ENCODE measurements around the gene PRR32.
"Not testable (repeated sequence)": the region's sequence is repeated elsewhere in the genome, so short reads cannot be mapped to it uniquely, and the experiment has no call there.

The PRR32 gene

DNA sequence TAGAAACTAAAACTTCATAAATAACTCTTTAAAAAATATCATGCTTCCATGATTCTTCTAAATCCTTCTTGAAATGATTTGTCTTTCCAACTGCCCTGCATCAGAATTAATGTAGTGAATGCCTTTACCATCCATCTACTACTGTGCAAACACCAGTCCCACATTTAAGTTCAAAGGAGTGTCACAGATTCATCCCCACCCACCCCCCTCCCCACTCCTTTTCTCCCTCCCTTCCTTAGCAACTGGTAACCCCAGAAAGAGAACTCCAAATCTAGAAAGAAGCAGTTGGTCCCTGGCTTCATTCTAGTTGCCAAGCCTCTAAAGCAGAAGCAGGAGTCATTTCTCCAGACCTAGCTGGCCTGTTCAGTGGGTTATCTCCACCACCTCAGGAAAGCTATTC lies at the start of gene PRR32:
PRR32 (plus strand) TSS at position 301 of the 400 bp plus-strand sequence. CDS start 115 bp downstream, outside the sequence.
- DNase-seq (ENCODE audit: low spot score), result no peak

DNA sequence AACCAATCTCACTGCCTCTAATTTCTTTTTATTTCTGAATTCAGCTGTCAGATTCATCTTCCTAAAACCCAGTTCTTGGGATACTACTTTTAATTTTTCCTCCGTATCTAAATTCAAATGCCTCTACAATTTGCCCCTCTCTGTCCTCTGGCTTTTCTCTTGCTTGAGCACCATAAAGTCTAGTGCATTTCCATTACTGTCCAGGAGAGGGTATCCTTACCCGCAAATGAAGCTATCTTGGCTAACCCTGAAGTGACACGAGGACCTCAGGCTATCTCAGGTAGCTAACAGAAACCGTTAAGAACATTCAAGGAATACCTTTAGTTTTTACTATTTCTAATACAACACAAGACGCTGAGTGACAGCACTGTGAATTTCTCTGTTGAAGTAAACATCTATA lies 49.4 kb upstream of the PRR32 start:
- DNase-seq (ENCODE audit: low spot score), result no peak

- DNase-seq (ENCODE audit: low spot score), result no peak
Measured at GRCh38 chrX:126785539-126785938, 34.0 kb upstream of the PRR32 start.

DNA sequence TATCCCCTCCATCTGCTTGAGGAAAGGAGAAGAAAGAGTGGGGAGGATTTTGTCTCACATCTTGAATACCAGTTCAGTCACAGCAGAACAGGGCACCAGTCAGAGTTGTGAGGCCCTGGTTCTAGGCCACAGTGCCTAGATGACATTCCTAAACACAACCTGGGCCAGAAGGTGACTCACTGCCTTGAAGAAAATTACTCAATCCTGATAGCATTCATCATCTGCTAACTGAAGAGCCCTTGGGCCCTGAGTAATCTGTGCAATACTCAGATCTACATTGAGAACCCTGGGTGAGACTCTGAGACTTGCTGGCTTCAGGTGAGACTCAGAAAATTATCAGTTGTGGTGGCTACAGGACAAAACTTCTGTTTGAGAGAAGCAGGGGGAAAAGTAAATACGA lies 20.5 kb upstream of the PRR32 start:
- DNase-seq (ENCODE audit: low spot score), result no peak

- DNase-seq (ENCODE audit: low spot score), result not testable (repeated sequence)
Measured at GRCh38 chrX:126806784-126807183, 12.7 kb upstream of the PRR32 start.

- DNase-seq (ENCODE audit: low spot score), result no peak
Measured at GRCh38 chrX:126815806-126816205, 3.7 kb upstream of the PRR32 start.

DNA sequence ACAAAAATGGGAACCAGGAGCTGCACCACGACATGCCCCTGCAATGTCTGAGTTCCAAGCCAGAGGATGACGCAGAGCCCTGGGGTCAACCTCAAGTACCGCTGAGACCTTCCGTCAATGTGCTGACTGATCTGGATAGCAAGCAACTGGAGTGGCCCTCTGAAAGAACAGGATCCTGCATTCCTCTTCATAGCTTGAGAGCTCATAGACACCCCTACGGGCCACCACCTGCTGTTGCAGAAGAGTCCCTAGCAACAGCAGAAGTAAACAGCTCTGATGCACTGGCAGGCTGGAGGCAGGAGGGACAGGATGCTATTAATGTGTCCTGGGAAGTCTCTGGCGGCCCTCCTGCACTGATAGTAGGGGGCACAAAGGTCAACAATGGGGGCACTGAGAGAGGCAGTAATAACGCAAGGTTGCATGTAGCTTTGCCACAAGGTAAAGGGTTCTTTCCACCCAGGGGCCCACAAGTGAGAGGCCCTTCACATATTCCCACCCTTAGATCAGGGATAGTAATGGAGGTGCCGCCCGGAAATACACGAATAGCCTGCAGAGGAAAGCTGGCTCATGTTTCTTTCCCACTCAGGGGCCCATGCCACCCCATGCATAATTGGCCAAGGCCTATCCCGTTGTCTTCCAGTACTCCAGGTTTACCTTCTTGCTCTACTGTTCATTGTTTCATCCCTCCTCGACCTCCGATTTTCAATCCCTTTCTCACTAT lies 1.3 kb downstream of the PRR32 start:
- no peak for DNase-seq (ENCODE audit: low spot score)

DNA sequence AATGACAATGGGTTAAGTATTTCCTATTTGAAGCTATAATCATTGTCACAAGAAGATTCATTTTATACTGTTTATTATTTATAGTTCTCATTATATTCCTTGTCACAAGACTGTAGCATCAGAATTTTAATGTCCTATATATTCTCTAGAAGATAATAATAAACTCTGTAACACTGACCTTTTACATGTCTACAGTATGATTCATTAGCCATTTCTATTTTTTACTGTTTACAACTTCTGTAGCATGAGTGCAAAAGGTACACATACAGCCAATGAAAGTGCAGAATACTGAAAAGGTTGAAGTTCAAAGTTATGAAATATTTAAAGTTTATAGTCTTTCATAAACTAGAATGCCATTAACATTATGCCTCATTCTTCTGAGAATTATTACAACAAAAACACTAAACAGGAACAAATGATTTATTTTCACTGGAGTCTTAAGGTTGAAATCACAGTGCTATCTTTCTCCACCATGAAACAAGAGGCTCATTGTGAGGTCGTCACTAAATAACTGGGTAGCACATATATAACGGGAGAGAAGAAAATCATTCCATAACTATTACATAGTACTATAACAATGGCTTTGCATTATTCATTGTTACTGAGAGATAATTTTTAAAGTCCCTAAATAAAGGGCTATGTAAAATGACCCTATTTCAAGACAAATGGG lies 4.9 kb downstream of the PRR32 start:
- no peak for DNase-seq (ENCODE audit: low spot score)

GRCh38 chrX:126825566-126826193 lies 6.2 kb downstream of the PRR32 start:
- DNase-seq (ENCODE audit: low spot score), result no peak

GRCh38 chrX:126836186-126836585 lies 16.7 kb downstream of the PRR32 start:
- no peak for DNase-seq (ENCODE audit: low spot score)

DNA sequence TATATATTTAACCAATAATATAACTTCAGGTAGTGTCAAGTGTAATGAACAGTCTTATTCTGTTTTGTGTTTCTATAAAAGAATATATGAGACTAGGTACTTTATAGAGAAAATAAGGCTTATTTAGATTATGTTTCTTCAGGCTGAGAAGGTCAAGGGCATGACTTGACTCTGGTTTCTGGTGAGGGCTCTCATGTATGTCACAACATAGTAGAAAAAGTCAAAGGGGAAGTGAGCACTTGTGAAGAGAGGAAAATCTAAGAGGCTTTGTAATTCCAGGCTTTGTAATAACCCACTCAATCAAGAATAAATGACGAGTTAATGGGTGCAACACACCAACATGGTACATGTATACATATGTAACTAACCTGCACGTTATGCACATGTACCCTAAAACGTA lies 27.6 kb downstream of the PRR32 start:
- DNase-seq (ENCODE audit: low spot score), result no peak

DNA sequence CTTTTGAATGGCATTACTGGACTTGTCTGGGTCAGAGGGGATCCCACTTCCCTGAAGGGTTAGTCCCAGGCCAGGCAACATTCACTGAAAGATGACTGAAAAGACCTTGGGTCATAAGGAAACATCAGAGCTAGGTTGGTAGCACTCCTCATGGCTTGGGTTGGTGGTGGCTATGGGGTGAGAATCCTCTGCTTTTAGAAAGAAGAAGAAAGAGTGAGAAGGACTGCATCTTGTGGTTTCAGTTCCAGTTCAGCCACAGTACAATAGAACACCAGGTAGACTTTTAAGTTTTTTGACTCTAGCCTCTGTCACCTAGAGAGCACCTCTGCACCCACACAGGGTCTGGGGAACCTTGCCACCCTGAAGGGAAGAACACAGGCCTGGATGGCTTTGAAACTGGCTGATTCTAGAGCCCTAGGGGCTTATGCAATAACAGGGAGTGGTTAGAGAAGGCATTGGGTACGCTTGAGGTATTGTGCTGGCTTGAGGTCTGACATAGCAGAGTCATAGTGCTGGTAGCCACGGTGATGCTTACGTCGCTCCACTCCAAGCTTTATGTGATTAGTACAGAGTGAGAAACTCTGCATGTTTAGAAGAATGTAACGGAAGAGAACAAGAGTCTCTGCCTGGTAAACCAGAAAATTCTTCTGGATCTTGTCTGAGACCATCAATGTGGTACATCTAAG lies 36.5 kb downstream of the PRR32 start:
- DNase-seq (ENCODE audit: low spot score), result no peak

Measured in AG20443 (cell line).